Transverse colon (tissue), 4 donors: ENCODE data around the gene ZFPM1. TPM values are rescaled to one million over a fixed set of nuclear protein-coding genes. Genes with fewer than 3 reads are reported as not detected.
"Not testable (repeated sequence)": the region's sequence is repeated elsewhere in the genome, so short reads cannot be mapped to it uniquely, and the experiment has no call there.

Experiments used
- DNase-seq: peaks from one replicate; pipeline ENCODE4 v3.0.0-alpha.2; 2019
- H3K27ac ChIP-seq, 4 donors: fragments of 200-600 bp; sonication (generic); 2 replicates each; pipeline ENCODE4 v1.5.1; 2016 to 2018; ENCODE audit warnings: inconsistent platforms in 4 of 4
- H3K27me3 ChIP-seq: fragments of 200-600 bp; sonication (generic); 2 replicates; pipeline ENCODE4 v1.5.1; 2017; ENCODE audit warnings: inconsistent platforms
- H3K36me3 ChIP-seq, 4 donors: fragments of 200-600 bp; sonication (generic); 2 replicates each; pipeline ENCODE4 v1.5.1; 2017 to 2019; ENCODE audit warnings: inconsistent platforms in 4 of 4
- H3K4me1 ChIP-seq, 4 donors: fragments of 200-600 bp; sonication (generic); 2 replicates each; pipeline ENCODE4 v1.5.1; 2017 to 2020; ENCODE audit warnings: inconsistent platforms in 4 of 4
- H3K4me3 ChIP-seq, 4 donors: fragments of 200-600 bp; sonication (generic); 1 replicate in 1 of 4; 2 replicates in 3 of 4; pipeline versions ENCODE4 v1.5.1 to v1.6.1; 2017 to 2019; ENCODE audit warnings: inconsistent platforms in 4 of 4
- H3K9me3 ChIP-seq, 2 donors: fragments of 200-600 bp; sonication (generic); 2 replicates each; pipeline ENCODE4 v1.5.1; 2017 to 2019; ENCODE audit warnings: inconsistent platforms in 2 of 2
- EP300 ChIP-seq: sonication (generic); formaldehyde crosslinking; IDR thresholded peaks from one replicate; pipeline ENCODE4 v1.6.1; 2017; ENCODE audit warnings: antibody characterized with exemption, low read depth
- POLR2A ChIP-seq: fragments of 450-650 bp; IDR thresholded peaks from one replicate; pipeline ENCODE4 v1.6.1; 2016; ENCODE audit warnings: antibody characterized with exemption, mild to moderate bottlenecking, moderate library complexity
- POLR2AphosphoS5 ChIP-seq, 3 donors: sonication (generic); formaldehyde crosslinking; IDR thresholded peaks; one replicate each; pipeline ENCODE4 v1.6.1; 2016; ENCODE audit warnings: antibody characterized with exemption in 3 of 3
- WGBS, 2 donors: methylation state at CpG; one replicate each; pipeline ENCODE4 v1.1.5; 2018; ENCODE audit warnings: low coverage in 1 of 2; 5-methylcytosine and 5-hydroxymethylcytosine counted together
- in situ Hi-C, 4 donors: fragments of 200-750 bp; cut with MboI; loops; one replicate each; pipeline versions ENCODE4 v1.15.0 to v1.15.1; 2017; ENCODE audit warnings: low sequenced_read_pairs in 3 of 4, low pct_ligation_motif_present in 1 of 4, low pct_unique_long_range_greater_than_20kb in 1 of 4
- intact Hi-C: fragments of 100-400 bp; cut with DNase I; formaldehyde crosslinking; loops from one replicate; pipeline ENCODE4 v1.15.1; 2023; ENCODE audit warnings: low total_unique reads
- total RNA-seq, 4 donors: library from RNA; depleted of rRNA; stranded (reverse); fragments of >200 nt; gene quantifications; one replicate each; pipeline ENCODE4 v1.1.0, GENCODE V29; 2016
- TF ChIP-seq, protein P1 (sequence below), 5 experiments: fragments of 200-600 bp in 3 of 5; fragments of 450-650 bp in 2 of 5; sonication (generic) in 3 of 5; IDR thresholded peaks; 1 replicate in 2 of 5; 2 replicates in 3 of 5; pipeline ENCODE4 v1.5.1; 2016 to 2017; ENCODE audit warnings: antibody characterized with exemption in 5 of 5, inconsistent platforms in 3 of 5, mild to moderate bottlenecking in 2 of 5, moderate library complexity in 1 of 5

The ZFPM1 gene
- total RNA-seq, 4 donors from 2014 or later = 1.2 to 4.6 (median 3.1) TPM

DNA sequence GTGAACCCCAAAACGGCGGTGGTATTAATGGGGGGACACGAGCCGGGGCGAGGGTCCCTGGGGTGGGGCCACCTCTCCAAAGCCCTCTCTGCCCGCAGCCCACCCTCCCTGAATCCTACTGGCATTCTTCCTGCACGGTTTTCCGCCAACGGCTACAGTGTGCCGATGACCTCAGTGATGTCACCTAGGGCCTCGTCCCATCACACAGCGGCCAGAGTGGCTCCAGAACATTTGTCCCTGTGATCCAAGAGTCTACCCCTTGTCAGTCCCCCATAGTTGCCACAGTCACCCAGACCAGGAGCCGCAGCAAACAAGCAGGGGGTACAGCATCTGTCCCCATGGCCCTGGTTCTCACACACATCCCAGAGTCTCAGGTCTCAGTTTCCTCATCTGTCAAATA, 13.9 kb downstream of the ZFPM1 start:
- TF ChIP-seq, protein P1, sequence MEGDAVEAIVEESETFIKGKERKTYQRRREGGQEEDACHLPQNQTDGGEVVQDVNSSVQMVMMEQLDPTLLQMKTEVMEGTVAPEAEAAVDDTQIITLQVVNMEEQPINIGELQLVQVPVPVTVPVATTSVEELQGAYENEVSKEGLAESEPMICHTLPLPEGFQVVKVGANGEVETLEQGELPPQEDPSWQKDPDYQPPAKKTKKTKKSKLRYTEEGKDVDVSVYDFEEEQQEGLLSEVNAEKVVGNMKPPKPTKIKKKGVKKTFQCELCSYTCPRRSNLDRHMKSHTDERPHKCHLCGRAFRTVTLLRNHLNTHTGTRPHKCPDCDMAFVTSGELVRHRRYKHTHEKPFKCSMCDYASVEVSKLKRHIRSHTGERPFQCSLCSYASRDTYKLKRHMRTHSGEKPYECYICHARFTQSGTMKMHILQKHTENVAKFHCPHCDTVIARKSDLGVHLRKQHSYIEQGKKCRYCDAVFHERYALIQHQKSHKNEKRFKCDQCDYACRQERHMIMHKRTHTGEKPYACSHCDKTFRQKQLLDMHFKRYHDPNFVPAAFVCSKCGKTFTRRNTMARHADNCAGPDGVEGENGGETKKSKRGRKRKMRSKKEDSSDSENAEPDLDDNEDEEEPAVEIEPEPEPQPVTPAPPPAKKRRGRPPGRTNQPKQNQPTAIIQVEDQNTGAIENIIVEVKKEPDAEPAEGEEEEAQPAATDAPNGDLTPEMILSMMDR (IDR thresholded peaks at IDR 0.05) = no peak
- no peak for TF ChIP-seq POLR2AphosphoS5 (IDR thresholded peaks at IDR 0.05)
- no peak for TF ChIP-seq EP300
- TF ChIP-seq POLR2A = no peak
- intact Hi-C loops = no loop called here
- Histone ChIP-seq H3K36me3 (no peaks in the 10 kb centered on the region), H3K4me1 (peaks cover 0 to 7% (median 6%) of the 10 kb centered on the region in 4 donors), H3K27me3 (no peaks in the 10 kb centered on the region), H3K9me3 (no peaks in the 10 kb centered on the region), H3K4me3 (no peak overlapping the region), H3K27ac (no peak overlapping the region)
- in situ Hi-C loops = no loop called here
- DNase-seq = no peak
- WGBS, 2 donors = 90% methylated on average over 13 of the region's 13 CpGs; no CpG with 5 or more reads in 1 of the 2 donors

DNA sequence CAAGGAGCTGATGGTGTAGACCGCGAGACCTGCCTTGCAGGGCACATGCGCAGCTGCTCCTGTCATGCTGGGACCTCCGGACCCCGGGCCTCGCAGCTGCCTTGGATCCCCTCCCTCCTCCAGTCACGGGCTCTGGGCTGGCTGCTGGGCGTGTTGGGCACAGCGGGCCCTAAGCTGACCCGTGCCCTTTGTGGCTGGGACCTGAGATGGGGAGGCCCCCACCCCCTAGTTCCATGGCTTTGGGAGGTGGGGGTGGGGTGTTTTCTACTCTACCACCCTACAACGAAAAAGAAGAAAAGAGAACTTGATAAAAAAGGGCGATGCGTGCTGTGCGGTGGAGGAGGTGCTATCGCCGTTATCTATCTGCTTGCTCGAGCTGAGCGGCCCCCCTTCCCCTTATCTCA, 14.5 kb downstream of the ZFPM1 start:
- H3K27ac ChIP-seq = no peak overlapping the region
- H3K4me1 ChIP-seq = peaks cover 0 to 4% (median 0%) of the 10 kb centered on the region in 4 donors
- no peaks in the 10 kb centered on the region for H3K36me3 ChIP-seq
- H3K27me3 ChIP-seq = no peaks in the 10 kb centered on the region
- no peak for DNase-seq
- H3K4me3 ChIP-seq = no peak overlapping the region
- 80% methylated on average over 18 of the region's 18 CpGs; no CpG with 5 or more reads in 1 of the 2 donors for WGBS, 2 donors
- intact Hi-C loops = no loop called here
- no peaks in the 10 kb centered on the region for H3K9me3 ChIP-seq
- TF ChIP-seq, protein P1 (IDR thresholded peaks at IDR 0.05) = no peak
- TF ChIP-seq POLR2A (no peak), EP300 (no peak), POLR2AphosphoS5 (IDR thresholded peaks at IDR 0.05) (no peak)
- in situ Hi-C loops = no loop called here

DNA sequence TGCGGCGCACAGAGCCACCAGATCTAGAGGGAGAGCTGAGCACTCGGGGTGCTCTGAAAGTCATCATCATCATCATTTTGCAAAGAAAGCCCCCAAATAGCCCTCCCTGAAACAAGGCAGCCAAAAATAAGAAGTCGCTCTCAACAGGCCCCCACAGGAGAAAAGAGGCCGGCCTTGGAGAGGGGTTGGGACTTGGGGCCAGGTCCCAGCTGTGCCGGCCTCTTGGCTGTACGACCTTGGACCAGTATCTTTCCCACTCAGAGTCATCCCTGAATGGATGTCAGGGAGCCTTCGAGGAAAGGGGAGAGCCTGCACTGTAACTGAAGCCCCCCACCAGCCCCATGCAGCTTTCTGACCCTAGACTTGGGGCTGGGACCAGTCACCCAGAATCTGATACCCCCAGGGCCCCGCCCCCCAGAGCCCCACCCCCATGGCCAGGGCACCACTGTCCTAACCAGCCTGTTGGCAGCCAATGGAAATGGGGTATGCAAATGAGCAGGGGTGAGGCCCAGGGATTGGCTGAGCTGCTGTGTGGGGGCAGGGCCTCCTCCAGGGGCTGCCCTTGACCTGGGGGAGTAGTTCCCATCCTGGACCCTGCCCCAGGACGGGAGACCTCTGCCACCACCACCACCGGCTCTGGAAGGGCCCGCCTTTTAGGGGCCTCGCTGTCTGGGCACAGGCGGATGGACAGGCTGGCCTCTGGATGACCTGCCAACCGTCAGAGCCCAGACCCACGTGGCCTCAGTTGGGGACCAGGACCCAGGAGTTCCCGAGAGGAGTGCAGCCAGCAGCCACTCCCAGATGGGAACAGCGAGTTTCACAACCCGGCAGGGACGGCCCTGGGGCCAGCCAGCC, 15.4 kb downstream of the ZFPM1 start:
- H3K27ac ChIP-seq = no peak overlapping the region
- DNase-seq = no peak
- H3K9me3 ChIP-seq = no peaks in the 10 kb centered on the region
- H3K4me3 ChIP-seq = no peak overlapping the region
- no peak for TF ChIP-seq POLR2AphosphoS5 (IDR thresholded peaks at IDR 0.05)
- TF ChIP-seq POLR2A = no peak
- TF ChIP-seq, protein P1 (IDR thresholded peaks at IDR 0.05) = no peak
- no peak for TF ChIP-seq EP300
- no peaks in the 10 kb centered on the region for H3K36me3 ChIP-seq
- intact Hi-C loops = no loop called here
- H3K4me1 ChIP-seq = peaks cover 0 to 4% (median 0%) of the 10 kb centered on the region in 4 donors
- WGBS, 2 donors = 68% methylated on average over 19 of the region's 20 CpGs; no CpG with 5 or more reads in 1 of the 2 donors
- in situ Hi-C loops = no loop called here
- no peaks in the 10 kb centered on the region for H3K27me3 ChIP-seq

DNA sequence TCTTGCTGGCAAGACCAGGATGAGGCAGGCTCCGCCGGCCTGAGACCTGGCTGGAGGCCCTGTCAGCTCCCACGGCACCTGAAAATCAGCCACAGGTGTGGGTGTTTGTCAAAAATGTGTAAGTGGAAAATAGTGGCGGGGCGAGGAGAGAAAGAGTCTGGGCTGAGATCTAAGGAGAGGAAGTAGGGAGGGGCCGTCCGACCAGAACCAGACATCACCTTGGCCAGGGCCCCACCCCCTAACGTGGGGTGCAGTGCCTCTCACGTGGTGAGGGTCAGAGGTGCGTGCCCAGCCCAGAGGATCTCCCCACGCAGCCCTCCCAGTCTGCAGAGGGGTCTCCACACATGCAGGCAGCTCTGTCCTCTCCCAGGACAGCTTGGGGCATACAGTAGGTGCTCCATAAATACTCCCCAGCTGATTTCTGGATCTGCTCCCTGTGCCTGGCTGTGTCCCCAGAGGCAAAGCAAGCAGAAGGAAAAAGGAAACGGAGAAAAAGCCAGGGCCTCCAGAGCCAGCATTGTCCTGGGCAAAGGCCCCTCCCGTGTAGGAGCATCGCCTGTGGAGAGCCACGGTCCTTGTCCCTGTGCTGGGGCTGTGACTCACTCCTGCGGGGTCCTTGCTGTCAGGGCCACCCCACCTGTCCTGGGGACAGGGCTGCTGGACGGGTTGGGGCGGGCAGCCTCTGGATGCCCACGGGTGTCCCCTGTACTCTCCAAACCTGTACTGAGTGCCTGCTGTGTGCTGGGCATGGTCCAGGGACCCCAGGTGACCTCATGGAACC, 16.7 kb downstream of the ZFPM1 start:
- H3K27ac ChIP-seq = no peak overlapping the region
- in situ Hi-C loops = no loop called here
- H3K36me3 ChIP-seq = no peaks in the 10 kb centered on the region
- H3K27me3 ChIP-seq = no peaks in the 10 kb centered on the region
- no peak for DNase-seq
- TF ChIP-seq, protein P1 (IDR thresholded peaks at IDR 0.05) = no peak
- TF ChIP-seq POLR2A = no peak
- no peak for TF ChIP-seq EP300
- no peak for TF ChIP-seq POLR2AphosphoS5 (IDR thresholded peaks at IDR 0.05)
- intact Hi-C loops = no loop called here
- H3K9me3 ChIP-seq = no peaks in the 10 kb centered on the region
- H3K4me3 ChIP-seq = no peak overlapping the region
- 69 to 80% methylated on average over 2 to 19 of the region's 19 CpGs for WGBS, 2 donors
- H3K4me1 ChIP-seq = peaks cover 0 to 4% (median 0%) of the 10 kb centered on the region in 4 donors

DNA sequence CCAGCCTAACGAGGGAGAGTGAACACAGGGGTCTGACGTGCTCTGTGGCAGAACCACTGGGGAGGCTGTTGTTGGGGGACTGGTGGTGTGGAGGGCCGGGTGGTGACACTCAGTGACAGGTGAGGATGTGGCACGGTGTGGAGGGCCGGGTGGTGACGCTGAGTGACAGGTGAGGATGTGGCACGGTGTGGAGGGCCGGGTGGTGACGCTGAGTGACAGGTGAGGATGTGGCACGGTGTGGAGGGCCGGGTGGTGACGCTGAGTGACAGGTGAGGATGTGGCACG, 17.3 kb downstream of the ZFPM1 start:
- H3K9me3 ChIP-seq, H3K27me3 ChIP-seq, DNase-seq, H3K27ac ChIP-seq, H3K4me3 ChIP-seq, H3K4me1 ChIP-seq, H3K36me3 ChIP-seq, in situ Hi-C loops, intact Hi-C loops: not testable (repeated sequence)
- 80% methylated on average over 6 of the region's 13 CpGs; no CpG with 5 or more reads in 1 of the 2 donors for WGBS, 2 donors

DNA sequence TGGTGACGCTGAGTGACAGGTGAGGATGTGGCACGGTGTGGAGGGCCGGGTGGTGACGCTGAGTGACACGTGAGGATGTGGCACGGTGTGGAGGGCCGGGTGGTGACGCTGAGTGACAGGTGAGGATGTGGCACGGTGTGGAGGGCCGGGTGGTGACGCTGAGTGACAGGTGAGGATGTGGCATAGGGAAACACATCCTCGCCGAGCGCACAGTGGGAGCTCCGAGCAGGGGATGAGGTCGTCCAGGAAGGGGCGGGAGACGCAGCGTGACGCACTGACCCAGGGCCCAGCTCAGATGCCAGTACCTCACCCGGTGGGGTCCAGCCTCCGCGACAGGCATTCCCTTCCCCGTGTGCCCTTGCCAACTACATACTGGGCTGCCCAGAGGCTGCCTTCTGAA, 17.6 kb downstream of the ZFPM1 start:
- intact Hi-C loops, H3K27me3 ChIP-seq, H3K9me3 ChIP-seq, in situ Hi-C loops, DNase-seq, H3K4me1 ChIP-seq, H3K4me3 ChIP-seq, H3K36me3 ChIP-seq, H3K27ac ChIP-seq: not testable (repeated sequence)
- WGBS, 2 donors = 91% methylated on average over 23 of the region's 24 CpGs; no CpG with 5 or more reads in 1 of the 2 donors
